Mammary epithelial cell (primary cell): Measurements from ENCODE around the gene FBP2.

ENCODE experiments used
- CTCF ChIP-seq, 2 donors: IDR thresholded peaks in 1 of 2; conservative IDR thresholded peaks in 1 of 2; 2 replicates each; pipeline ENCODE4 v1.5.1; 2011 to 2012; ENCODE audit warnings: inconsistent platforms in 2 of 2, low read length in 2 of 2, mild to moderate bottlenecking in 2 of 2, control low read depth in 1 of 2, low read depth in 1 of 2; ENCODE audit not compliant: insufficient read depth in 1 of 2; ENCODE audit errors: extremely low read depth in 1 of 2
- EZH2 ChIP-seq: IDR thresholded peaks from 2 replicates; pipeline ENCODE4 v1.6.1; 2012; ENCODE audit warnings: low read length, inconsistent platforms, borderline replicate concordance

- no peak for TF ChIP-seq EZH2
- no peak for TF ChIP-seq CTCF (conservative IDR thresholded peaks at IDR 0.05 in 1 of 2, IDR thresholded peaks at IDR 0.05 in 1 of 2; ENCODE audit: extremely low read depth in 1 of 2, insufficient read depth in 1 of 2, low read depth in 1 of 2, low read length in 2 of 2)
Measured at GRCh38 chr9:94534901-94535300, 58.7 kb downstream of the FBP2 start.
